ENCODE data around the gene SRMS. TPM values are rescaled to one million over a fixed set of nuclear protein-coding genes. Genes with fewer than 3 reads are reported as not detected.

SRMS gene
- total RNA-seq, 1 donor = not detected

DNA sequence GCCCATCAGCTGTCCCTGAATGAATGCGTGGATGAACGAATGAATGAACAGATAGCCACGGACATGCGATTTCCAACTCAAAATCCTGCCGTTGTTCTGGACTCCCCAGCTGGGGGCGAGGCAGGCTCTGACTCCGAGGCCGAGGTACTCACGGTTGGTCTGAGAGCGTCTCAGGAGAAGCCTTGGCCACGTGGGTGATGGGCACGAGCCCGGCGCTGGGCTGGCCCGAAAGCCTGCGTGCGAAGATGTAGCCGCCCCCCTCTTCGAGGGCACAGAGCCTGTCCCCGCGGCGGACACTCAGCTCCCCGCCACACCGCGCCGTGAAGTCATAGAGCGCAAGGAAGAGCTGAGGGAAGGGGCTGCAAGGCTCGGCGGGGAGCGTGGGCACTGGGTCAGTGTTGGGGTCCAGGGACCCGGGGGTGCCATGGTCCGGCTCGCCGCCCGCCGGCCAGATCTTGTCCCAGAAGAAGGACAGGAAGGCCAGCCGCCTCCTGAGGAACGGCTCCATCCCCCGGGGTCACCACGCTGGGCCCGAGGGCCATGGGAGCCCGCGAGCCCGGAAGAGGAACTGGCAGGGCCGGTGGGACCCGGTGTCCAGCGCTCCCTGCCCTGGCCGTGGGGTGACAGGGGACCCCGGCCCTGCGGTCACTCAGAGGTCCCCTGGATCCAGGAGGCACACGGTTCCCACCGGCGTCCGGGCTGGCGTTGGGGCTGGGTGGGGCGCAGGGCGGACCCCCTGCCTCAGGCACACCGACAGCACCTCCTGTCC is 409 bp downstream of the SRMS start:
- DNase-seq (ENCODE audit: low read depth) = no peak
- no peak overlapping the region for H3K4me3 ChIP-seq (ENCODE audit: low read depth, low read length)
- TF ChIP-seq, protein P1, sequence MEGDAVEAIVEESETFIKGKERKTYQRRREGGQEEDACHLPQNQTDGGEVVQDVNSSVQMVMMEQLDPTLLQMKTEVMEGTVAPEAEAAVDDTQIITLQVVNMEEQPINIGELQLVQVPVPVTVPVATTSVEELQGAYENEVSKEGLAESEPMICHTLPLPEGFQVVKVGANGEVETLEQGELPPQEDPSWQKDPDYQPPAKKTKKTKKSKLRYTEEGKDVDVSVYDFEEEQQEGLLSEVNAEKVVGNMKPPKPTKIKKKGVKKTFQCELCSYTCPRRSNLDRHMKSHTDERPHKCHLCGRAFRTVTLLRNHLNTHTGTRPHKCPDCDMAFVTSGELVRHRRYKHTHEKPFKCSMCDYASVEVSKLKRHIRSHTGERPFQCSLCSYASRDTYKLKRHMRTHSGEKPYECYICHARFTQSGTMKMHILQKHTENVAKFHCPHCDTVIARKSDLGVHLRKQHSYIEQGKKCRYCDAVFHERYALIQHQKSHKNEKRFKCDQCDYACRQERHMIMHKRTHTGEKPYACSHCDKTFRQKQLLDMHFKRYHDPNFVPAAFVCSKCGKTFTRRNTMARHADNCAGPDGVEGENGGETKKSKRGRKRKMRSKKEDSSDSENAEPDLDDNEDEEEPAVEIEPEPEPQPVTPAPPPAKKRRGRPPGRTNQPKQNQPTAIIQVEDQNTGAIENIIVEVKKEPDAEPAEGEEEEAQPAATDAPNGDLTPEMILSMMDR (IDR thresholded peaks at IDR 0.05; ENCODE audit: insufficient read depth, low read length) = no peak

DNA sequence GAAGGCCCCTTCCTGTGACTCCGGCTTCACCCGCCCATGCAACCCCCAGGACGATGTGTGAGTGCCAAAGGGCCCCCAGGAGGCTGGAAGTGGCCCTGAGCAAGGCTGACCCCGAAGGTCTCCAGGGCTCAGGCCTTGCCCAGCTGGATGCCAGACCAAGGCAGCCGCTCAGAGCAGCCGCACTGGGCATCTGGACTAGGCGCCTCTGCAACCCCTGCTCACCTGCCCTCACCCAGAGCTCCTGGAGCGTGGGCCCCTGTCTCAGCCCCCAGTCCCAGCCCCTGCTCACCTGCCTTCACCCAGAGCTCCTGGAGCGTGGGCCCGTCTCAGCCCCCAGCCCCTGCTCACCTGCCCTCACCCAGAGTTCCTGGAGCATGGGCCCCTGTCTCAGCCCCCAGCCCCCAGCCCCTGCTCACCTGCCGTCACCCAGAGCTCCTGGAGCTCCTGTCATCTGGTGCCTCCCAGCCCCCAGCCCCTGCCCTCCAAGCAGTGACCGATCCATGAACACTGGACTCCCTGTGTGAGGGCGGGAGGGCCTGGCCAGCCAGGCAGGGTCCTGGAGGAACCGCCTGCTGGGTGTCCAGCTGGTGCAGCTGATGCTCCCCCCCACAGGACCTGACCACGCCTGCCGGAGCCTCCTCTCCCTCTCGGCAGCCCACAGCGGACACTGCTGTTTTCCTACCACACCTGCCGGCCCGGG is 1.1 kb downstream of the SRMS start:
- no peak overlapping the region for H3K4me3 ChIP-seq (ENCODE audit: low read depth, low read length)
- TF ChIP-seq, protein P1 (IDR thresholded peaks at IDR 0.05; ENCODE audit: insufficient read depth, low read length) = no peak
- DNase-seq (ENCODE audit: low read depth) = no peak

DNA sequence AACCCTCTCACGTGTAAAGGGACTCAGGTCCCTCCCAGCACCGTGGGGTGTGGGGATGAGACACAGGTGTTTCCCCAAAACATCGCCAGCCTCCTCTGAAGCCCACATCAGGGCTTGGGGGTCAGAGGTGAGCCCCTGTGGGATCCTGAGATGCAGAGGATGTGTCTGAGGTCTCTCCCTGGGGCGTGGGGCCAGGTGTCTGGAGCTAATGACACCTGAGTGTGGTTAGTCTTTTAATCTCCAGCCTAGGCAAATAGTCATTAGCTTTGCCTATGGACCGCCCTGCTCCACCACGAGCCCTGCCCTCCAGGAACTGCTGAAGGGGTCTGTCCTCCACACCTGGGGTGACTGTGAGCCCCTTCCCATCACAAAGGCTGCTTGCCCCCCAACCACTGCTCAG is 1.7 kb downstream of the SRMS start:
- TF ChIP-seq, protein P1 (IDR thresholded peaks at IDR 0.05; ENCODE audit: insufficient read depth, low read length) = no peak
- DNase-seq (ENCODE audit: low read depth) = no peak
- H3K4me3 ChIP-seq (ENCODE audit: low read depth, low read length) = no peak overlapping the region

DNA sequence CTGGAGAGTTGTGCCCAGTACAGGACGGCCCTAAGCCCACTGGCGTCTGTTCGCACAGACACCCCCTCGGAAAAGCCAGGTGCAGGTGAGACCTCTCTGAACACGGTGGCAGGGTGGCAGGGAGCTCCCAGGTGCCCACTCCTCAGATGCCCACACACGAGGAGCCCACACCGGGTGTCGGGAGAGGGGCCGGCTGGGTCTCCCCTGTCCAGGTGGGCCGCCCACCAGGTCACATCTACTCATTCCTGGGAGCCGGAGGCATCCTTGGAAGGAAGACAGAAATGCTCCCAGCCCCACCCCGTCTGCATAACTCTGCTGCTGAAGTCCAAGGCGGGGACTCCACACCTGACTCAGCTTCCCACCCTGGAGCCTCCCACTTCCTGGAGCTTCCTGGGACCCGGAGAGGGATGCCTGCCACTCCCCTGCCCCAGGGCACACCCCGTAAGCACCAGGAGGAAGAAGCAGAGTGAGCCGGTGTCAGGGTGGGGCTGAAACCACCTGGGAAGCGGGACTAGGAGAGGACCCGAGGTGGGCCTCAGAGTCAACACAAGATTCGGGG is 2.5 kb downstream of the SRMS start:
- TF ChIP-seq, protein P1 (IDR thresholded peaks at IDR 0.05; ENCODE audit: insufficient read depth, low read length) = no peak
- DNase-seq (ENCODE audit: low read depth) = no peak
- H3K4me3 ChIP-seq (ENCODE audit: low read depth, low read length) = no peak overlapping the region

DNA sequence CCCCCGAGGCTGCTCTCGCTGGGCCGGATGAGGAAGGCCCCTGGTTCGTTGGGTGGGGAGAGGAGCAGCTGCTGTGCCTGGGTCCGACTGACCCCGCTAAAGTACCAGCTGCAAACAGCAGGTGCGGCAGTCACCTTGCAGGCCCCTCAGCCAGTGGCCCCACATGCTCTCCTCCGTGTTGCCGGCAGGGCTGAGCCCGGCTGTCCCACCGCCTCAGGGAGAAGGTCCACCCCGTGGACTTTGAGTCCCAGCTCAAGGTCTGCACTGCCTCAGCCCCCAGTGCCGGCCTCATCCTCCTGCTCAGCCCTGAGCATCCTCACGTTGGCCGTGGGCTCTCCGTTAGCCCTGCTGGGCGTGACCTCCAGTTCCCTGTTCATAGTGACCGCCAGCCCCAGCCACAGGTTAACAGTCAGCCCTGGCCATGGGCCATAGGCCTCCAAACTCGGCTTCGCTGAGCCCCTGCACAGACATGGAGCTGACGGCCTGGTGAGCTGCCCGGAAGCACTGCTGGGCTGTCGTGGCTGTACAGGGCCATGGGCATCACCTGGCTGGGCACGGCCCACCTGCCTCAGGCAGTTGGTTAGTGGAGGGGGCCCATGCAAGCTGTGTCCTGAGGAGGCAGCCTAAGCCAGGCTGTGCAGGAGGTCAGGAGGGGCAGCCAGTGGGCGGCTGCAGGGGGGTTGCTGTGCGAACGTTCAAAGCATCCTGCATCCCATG is 3.1 kb downstream of the SRMS start:
- TF ChIP-seq, protein P1 (IDR thresholded peaks at IDR 0.05; ENCODE audit: insufficient read depth, low read length) = no peak
- H3K4me3 ChIP-seq (ENCODE audit: low read depth, low read length) = no peak overlapping the region
- DNase-seq (ENCODE audit: low read depth) = no peak

DNA sequence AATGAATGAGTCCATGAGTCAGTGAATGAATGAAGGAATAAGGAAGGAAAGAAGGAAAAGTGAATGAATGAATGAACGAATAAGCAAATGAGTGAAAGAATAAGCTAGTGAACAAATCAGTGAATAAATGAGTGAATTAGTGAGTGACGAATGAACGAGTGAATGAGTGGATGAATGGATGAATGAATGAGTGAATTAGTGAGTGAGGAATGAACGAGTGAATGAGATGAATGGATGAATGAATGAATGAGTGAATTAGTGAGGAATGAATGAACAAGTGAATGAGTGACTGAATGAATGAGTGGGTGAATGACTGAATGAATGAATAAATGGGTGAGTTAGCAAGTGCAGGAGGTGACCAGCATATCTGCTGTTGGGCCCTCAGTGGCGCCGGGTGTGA is 3.8 kb downstream of the SRMS start:
- no peak for DNase-seq (ENCODE audit: low read depth)
- TF ChIP-seq, protein P1 (IDR thresholded peaks at IDR 0.05; ENCODE audit: insufficient read depth, low read length) = no peak

More for the DNA sequence above, 3.8 kb downstream of the SRMS start:
- no peak overlapping the region for H3K4me3 ChIP-seq (ENCODE audit: low read depth, low read length)
